Stomach (tissue), 9 donors: ENCODE measurements around the gene ARL3. TPM values are rescaled to one million over a fixed set of nuclear protein-coding genes. Genes with fewer than 3 reads are reported as not detected.
"Not testable (repeated sequence)": the region's sequence is repeated elsewhere in the genome, so short reads cannot be mapped to it uniquely, and the experiment has no call there.

Source experiments
- DNase-seq, 2 donors: peaks; one replicate each; pipeline versions ENCODE4 v3.0.0 to v3.0.0-alpha.2; 2013 to 2019
- H3K27ac ChIP-seq, 5 donors: fragments of 200-600 bp in 4 of 5; sonication (generic) in 4 of 5; one replicate each; pipeline ENCODE4 v1.5.1; 2013 to 2019; ENCODE audit warnings: mild to moderate bottlenecking in 1 of 5, moderate library complexity in 1 of 5
- H3K27me3 ChIP-seq, 3 donors: fragments of 200-600 bp; sonication (generic); one replicate each; pipeline ENCODE4 v1.5.1; 2017 to 2019; ENCODE audit warnings: mixed run types in 1 of 3
- H3K36me3 ChIP-seq, 4 donors: fragments of 200-600 bp; sonication (generic); 1 replicate in 3 of 4; 2 replicates in 1 of 4; pipeline ENCODE4 v1.5.1; 2016 to 2019
- H3K4me1 ChIP-seq, 4 donors: fragments of 200-600 bp; sonication (generic); one replicate each; pipeline ENCODE4 v1.5.1; 2016 to 2019
- H3K4me3 ChIP-seq, 4 donors: fragments of 200-600 bp; sonication (generic) in 3 of 4; one replicate each; pipeline ENCODE4 v1.5.1; 2016 to 2019; ENCODE audit warnings: mild to moderate bottlenecking in 1 of 4
- H3K9me3 ChIP-seq, 4 donors: fragments of 200-600 bp; sonication (generic); one replicate each; pipeline ENCODE4 v1.5.1; 2016 to 2019
- EP300 ChIP-seq: sonication (generic); formaldehyde crosslinking; IDR thresholded peaks from one replicate; pipeline ENCODE4 v1.6.1; 2017; ENCODE audit warnings: antibody characterized with exemption
- POLR2A ChIP-seq, 4 donors: fragments of 450-650 bp; IDR thresholded peaks; one replicate each; pipeline ENCODE4 v1.6.1; 2016; ENCODE audit warnings: antibody characterized with exemption in 4 of 4, control low read depth in 2 of 4, mild to moderate bottlenecking in 1 of 4, moderate library complexity in 1 of 4
- POLR2AphosphoS5 ChIP-seq, 3 donors: sonication (generic); formaldehyde crosslinking; IDR thresholded peaks; one replicate each; pipeline ENCODE4 v1.6.1; 2016; ENCODE audit warnings: antibody characterized with exemption in 3 of 3
- WGBS, 5 donors: extraction: QIAGEN DNeasy Blood & Tissue Kit in 3 of 5; methylation state at CpG; one replicate each; pipeline versions ENCODE4 v1.1.5 to v1.1.7; 2013 to 2018; 5-methylcytosine and 5-hydroxymethylcytosine counted together
- intact Hi-C: fragments of 100-400 bp; cut with DNase I; formaldehyde crosslinking; loops from one replicate; pipeline ENCODE4 v1.15.1; 2023; ENCODE audit warnings: low total_unique reads
- polyA plus RNA-seq, 3 donors: library from polyadenylated mRNA; stranded (reverse); fragments of 200-250 nt; gene quantifications; one replicate each; pipeline ENCODE4 v1.2.3, GENCODE V29; 2013
- total RNA-seq, 5 donors: library from RNA; depleted of rRNA; stranded (reverse); fragments of >200 nt; gene quantifications; one replicate each; pipeline versions ENCODE4 v1.1.0 to v1.2.3, GENCODE V29; 2014 to 2016
- TF ChIP-seq, protein P1 (sequence below), 7 experiments: fragments of 450-650 bp in 4 of 7; fragments of 200-600 bp in 3 of 7; sonication (generic) in 3 of 7; IDR thresholded peaks; one replicate each; pipeline ENCODE4 v1.5.1; 2016 to 2019; ENCODE audit warnings: antibody characterized with exemption in 7 of 7, control low read depth in 2 of 7, mild to moderate bottlenecking in 1 of 7
- donor health status: healthy with polysubstance abuse.
- donor health status: Bipolar disorder and iron deficiency.
- donor health status: healthy.

Gene ARL3
- total and polyA plus RNA-seq, 8 donors = 0.58 to 17.0 (median 6.8) TPM

DNA sequence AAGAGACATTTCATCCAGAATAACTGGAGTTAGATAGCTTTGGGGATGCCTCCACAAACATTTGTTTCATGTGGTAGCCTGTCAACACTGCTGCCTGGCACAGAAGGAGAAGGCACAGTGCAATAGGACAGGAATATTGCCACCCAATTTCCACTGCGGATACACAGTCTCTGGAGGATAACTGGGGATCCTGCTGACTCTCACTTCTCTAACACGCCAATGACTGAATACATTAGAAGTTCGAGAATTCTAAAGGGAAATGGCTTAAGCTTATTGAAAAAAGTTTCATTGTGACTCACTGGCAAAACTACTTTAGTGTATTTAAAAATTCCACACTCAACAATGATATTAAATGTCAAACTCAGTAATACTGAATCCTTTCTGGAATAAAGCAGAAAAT lies 12.9 kb downstream of the ARL3 start:
- Histone ChIP-seq H3K27me3 (no peaks in the 10 kb centered on the region), H3K4me3 (no peak overlapping the region), H3K4me1 (no peaks in the 10 kb centered on the region), H3K27ac (no peak overlapping the region), H3K36me3 (peaks cover 15 to 43% (median 40%) of the 10 kb centered on the region in 4 donors), H3K9me3 (no peaks in the 10 kb centered on the region)
- DNase-seq = no peak
- intact Hi-C loops = no loop called here
- no peak for TF ChIP-seq POLR2A (IDR thresholded peaks at IDR 0.05)
- no peak for TF ChIP-seq POLR2AphosphoS5 (IDR thresholded peaks at IDR 0.05)
- WGBS, 5 donors = 84 to 91% (median 88%) methylated on average over 3 of the region's 3 CpGs

DNA sequence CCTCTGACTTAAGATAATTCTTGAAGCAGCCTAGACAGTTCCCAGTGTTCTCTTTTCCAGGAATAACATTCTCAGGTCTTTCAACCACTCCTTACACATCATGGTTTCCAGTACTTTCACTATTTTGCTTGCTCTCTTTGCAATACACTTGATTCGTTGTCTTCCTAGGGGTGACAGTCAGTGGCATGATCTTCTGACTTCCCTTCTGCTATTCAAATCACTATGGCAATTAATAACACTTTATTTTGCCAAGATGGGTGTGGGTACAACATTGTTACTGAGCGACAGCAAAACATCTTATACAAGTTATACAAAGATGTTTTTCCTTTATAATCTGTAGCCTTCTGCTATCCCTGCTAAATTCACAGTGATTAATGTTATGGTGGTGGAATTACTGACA lies 15.3 kb downstream of the ARL3 start:
- Histone ChIP-seq H3K27me3 (no peaks in the 10 kb centered on the region), H3K4me3 (no peak overlapping the region), H3K36me3 (peaks cover 15 to 63% (median 53%) of the 10 kb centered on the region in 4 donors), H3K9me3 (no peaks in the 10 kb centered on the region), H3K4me1 (no peaks in the 10 kb centered on the region), H3K27ac (no peak overlapping the region)
- TF ChIP-seq POLR2AphosphoS5 (IDR thresholded peaks at IDR 0.05) (no peak), EP300 (no peak), POLR2A (IDR thresholded peaks at IDR 0.05) (no peak)
- TF ChIP-seq, protein P1, sequence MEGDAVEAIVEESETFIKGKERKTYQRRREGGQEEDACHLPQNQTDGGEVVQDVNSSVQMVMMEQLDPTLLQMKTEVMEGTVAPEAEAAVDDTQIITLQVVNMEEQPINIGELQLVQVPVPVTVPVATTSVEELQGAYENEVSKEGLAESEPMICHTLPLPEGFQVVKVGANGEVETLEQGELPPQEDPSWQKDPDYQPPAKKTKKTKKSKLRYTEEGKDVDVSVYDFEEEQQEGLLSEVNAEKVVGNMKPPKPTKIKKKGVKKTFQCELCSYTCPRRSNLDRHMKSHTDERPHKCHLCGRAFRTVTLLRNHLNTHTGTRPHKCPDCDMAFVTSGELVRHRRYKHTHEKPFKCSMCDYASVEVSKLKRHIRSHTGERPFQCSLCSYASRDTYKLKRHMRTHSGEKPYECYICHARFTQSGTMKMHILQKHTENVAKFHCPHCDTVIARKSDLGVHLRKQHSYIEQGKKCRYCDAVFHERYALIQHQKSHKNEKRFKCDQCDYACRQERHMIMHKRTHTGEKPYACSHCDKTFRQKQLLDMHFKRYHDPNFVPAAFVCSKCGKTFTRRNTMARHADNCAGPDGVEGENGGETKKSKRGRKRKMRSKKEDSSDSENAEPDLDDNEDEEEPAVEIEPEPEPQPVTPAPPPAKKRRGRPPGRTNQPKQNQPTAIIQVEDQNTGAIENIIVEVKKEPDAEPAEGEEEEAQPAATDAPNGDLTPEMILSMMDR (IDR thresholded peaks at IDR 0.05) = no peak
- intact Hi-C loops = no loop called here
- DNase-seq = no peak
- 86 to 95% (median 90%) methylated on average over 2 of the region's 2 CpGs for WGBS, 5 donors

DNA sequence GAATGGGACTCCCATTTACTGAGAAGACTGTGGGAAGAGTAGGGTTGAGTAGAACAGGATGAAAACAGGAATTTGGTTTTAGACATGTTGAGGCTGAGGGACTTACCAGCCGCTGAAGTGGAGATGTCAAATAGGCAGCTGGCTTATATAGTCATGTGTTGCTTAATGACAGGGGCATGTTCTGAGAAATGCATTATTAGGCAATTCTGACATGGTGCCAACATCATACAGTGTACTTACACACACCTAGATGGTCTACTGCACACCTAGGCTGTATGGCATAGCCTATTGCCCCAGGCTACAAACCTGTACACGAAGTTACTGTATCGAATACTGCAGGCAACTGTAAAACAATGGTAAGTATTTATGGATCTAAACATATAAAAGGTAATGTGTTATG lies 17.5 kb downstream of the ARL3 start:
- WGBS, 5 donors = 83 to 99% (median 97%) methylated on average over 3 of the region's 3 CpGs
- no peak overlapping the region for H3K27ac ChIP-seq
- no peaks in the 10 kb centered on the region for H3K4me1 ChIP-seq
- no peaks in the 10 kb centered on the region for H3K27me3 ChIP-seq
- no peak for TF ChIP-seq POLR2AphosphoS5 (IDR thresholded peaks at IDR 0.05)
- TF ChIP-seq, protein P1 (IDR thresholded peaks at IDR 0.05) = no peak
- no peak for TF ChIP-seq POLR2A (IDR thresholded peaks at IDR 0.05)
- TF ChIP-seq EP300 = no peak
- H3K9me3 ChIP-seq = no peaks in the 10 kb centered on the region
- H3K36me3 ChIP-seq = peaks cover 15 to 84% (median 59%) of the 10 kb centered on the region in 4 donors
- intact Hi-C loops = no loop called here
- H3K4me3 ChIP-seq = no peak overlapping the region
- no peak for DNase-seq

DNA sequence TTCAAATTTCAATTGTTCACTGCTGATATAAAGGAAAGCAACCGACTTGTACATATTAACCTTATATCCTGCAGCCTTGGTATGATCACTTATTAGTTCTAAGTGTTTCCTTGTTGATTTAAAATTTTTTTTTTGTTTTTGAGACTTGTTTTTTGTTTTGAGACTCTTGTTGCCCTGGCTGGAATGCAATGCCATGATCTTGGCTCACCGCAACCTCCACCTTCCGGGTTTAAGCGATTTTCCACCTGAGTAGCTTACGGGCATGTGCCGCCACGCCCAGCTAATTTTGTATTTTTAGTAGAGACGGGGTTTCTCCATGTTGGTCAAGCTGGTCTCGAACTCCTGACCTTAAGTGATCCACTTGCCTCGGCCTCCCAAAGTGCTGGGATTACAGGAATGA lies 18.8 kb downstream of the ARL3 start:
- H3K27ac ChIP-seq, H3K27me3 ChIP-seq, H3K4me1 ChIP-seq, H3K4me3 ChIP-seq, intact Hi-C loops, H3K9me3 ChIP-seq, DNase-seq: not testable (repeated sequence)
- WGBS, 5 donors = 96 to 98% (median 97%) methylated on average over 10 of the region's 10 CpGs
- peaks cover 15 to 80% (median 53%) of the 10 kb centered on the region in 4 donors for H3K36me3 ChIP-seq

DNA sequence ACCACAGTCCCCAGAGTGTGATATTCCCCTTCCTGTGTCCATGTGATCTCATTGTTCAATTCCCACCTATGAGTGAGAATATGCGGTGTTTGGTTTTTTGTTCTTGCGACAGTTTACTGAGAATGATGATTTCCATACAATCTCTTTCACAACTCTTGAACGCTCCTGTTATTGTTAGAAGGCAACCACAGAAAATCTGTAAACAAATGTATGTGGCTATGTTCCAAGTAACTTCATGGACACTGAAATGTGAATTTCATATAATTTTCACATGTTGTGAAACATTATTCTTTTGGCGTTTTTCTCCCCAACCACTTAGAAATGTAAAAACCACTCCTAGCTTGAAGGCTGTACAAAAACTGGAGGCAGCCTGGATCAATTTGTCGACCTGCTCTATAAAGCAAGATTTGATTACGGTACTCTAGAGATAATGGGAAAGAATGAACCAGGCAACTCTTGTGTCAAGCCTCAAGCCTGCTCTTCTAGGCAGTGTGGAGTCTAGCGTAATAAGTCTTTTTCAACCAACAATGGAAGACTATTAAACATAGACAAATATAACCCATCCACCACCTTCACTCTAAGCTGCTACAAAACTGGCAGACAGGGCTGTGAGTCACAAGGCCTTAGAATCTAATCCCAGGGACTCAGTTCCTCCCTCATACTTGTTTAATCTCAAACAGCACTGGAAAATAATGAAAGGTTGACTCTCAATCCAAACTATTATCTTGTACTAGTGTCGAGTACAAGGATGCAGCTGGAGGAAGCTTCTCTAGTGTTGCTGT lies 22.7 kb downstream of the ARL3 start:
- Histone ChIP-seq H3K9me3 (no peaks in the 10 kb centered on the region), H3K27me3 (no peaks in the 10 kb centered on the region), H3K36me3 (peaks cover under 1 to 77% (median 40%) of the 10 kb centered on the region in 4 donors), H3K4me3 (no peak overlapping the region), H3K27ac (no peak overlapping the region), H3K4me1 (no peaks in the 10 kb centered on the region)
- intact Hi-C loops = no loop called here
- 76 to 82% (median 76%) methylated on average over 8 of the region's 8 CpGs for WGBS, 5 donors
- TF ChIP-seq POLR2AphosphoS5 (IDR thresholded peaks at IDR 0.05) (no peak), POLR2A (IDR thresholded peaks at IDR 0.05) (no peak), EP300 (no peak)
- TF ChIP-seq, protein P1 (IDR thresholded peaks at IDR 0.05) = no peak
- no peak for DNase-seq
